Endodermal cell (in vitro differentiated cells): Measurements from ENCODE around the gene EMD. TPM values are rescaled to one million over a fixed set of nuclear protein-coding genes. Genes with fewer than 3 reads are reported as not detected.

Source experiments
- DNase-seq: peaks from one replicate; pipeline ENCODE4 v3.0.0-alpha.2; 2017
- H3K27ac ChIP-seq: 2 replicates; pipeline ENCODE4 v1.5.1; 2013; ENCODE audit warnings: mild to moderate bottlenecking, low read depth, low read length, moderate library complexity
- H3K27me3 ChIP-seq: 2 replicates; pipeline ENCODE4 v1.6.1; 2013; ENCODE audit warnings: mild to moderate bottlenecking, low read length, moderate library complexity; ENCODE audit not compliant: insufficient read depth, control insufficient read depth, poor library complexity, severe bottlenecking
- H3K36me3 ChIP-seq: 2 replicates; pipeline ENCODE4 v1.7.0; 2013; ENCODE audit warnings: mild to moderate bottlenecking, low read length, moderate library complexity; ENCODE audit not compliant: control insufficient read depth, insufficient read depth
- H3K4me1 ChIP-seq: one replicate; pipeline ENCODE4 v1.7.0; 2013; ENCODE audit warnings: low read length; ENCODE audit not compliant: control insufficient read depth, insufficient read depth
- H3K4me3 ChIP-seq: 2 replicates; pipeline ENCODE4 v1.5.1; 2013; ENCODE audit warnings: mild to moderate bottlenecking, low read length, moderate library complexity
- H3K9ac ChIP-seq: 2 replicates; pipeline ENCODE4 v1.6.1; 2013; ENCODE audit warnings: mild to moderate bottlenecking, low read length, moderate library complexity; ENCODE audit not compliant: poor library complexity, severe bottlenecking; ENCODE audit errors: extremely low read depth
- H3K9me3 ChIP-seq: 2 replicates; pipeline ENCODE4 v1.6.1; 2013; ENCODE audit warnings: mild to moderate bottlenecking, low read length, moderate library complexity; ENCODE audit not compliant: control insufficient read depth
- H3K27ac Mint-ChIP-seq: 2 replicates; pipeline ENCODE4 v1.8.0; 2020; ENCODE audit warnings: mixed read lengths
- H3K27me3 Mint-ChIP-seq: 2 replicates; pipeline ENCODE4 v1.8.0; 2021; ENCODE audit warnings: mild to moderate bottlenecking, mixed read lengths; ENCODE audit not compliant: insufficient read depth
- H3K36me3 Mint-ChIP-seq: 2 replicates; pipeline ENCODE4 v1.8.0; 2020; ENCODE audit warnings: low read depth, mixed read lengths
- H3K4me1 Mint-ChIP-seq: 2 replicates; pipeline ENCODE4 v1.8.0; 2020; ENCODE audit warnings: mixed read lengths
- H3K4me3 Mint-ChIP-seq: 2 replicates; pipeline ENCODE4 v1.8.0; 2020; ENCODE audit warnings: mild to moderate bottlenecking, moderate library complexity, mixed read lengths
- H3K9me3 Mint-ChIP-seq: 2 replicates; pipeline ENCODE4 v1.8.0; 2020; ENCODE audit warnings: mild to moderate bottlenecking, mixed read lengths
- CTCF ChIP-seq: fragments of 200-600 bp; sonication (generic); conservative IDR thresholded peaks from 2 replicates; pipeline ENCODE4 v1.5.0; 2021; ENCODE audit warnings: antibody characterized with exemption, mild to moderate bottlenecking
- WGBS, 2 experiments: methylation state at CpG; one replicate each; pipeline versions ENCODE4 v1.1.5 to v1.1.7; 2013; ENCODE audit warnings: missing lambda C conversion rate in 2 of 2, mixed read lengths in 1 of 2; ENCODE audit not compliant: insufficient coverage in 1 of 2, insufficient read length in 1 of 2; 5-methylcytosine and 5-hydroxymethylcytosine counted together
- total RNA-seq, 2 donors: library from RNA; stranded (reverse); fragmentation: NEBNext Ultra II Directional in 1 of 2; extraction: Animal tissue kit (Norgen Biotek cat#: 25700) in 1 of 2; gene quantifications; 2 replicates in 1 of 2; 3 replicates in 1 of 2; pipeline ENCODE4 v1.2.1, GENCODE V29; 2021

Gene EMD
- total RNA-seq, 2 donors from 2014 or later = 60.3 to 76.4 TPM

- peaks cover 24% of the 10 kb centered on the region for H3K36me3 Mint-ChIP-seq
- H3K4me3 Mint-ChIP-seq = peak overlapping the region; percentile 91
- no peaks in the 10 kb centered on the region for H3K4me1 ChIP-seq
- DNase-seq = peak; percentile 84
- H3K27me3 ChIP-seq = no peaks in the 10 kb centered on the region
- H3K27me3 Mint-ChIP-seq = no peaks in the 10 kb centered on the region
- H3K9me3 ChIP-seq = no peaks in the 10 kb centered on the region
- peak overlapping the region; percentile 99 for H3K9ac ChIP-seq
- peaks cover 22% of the 10 kb centered on the region for H3K36me3 ChIP-seq
- peaks cover 47% of the 10 kb centered on the region for H3K9me3 Mint-ChIP-seq
- TF ChIP-seq CTCF = no peak
- H3K27ac ChIP-seq = peak overlapping the region; percentile 99
- H3K4me3 ChIP-seq = peak overlapping the region; percentile 96
- WGBS, 2 experiments = 4 to 10% methylated on average over 10 to 48 of the region's 53 CpGs
- H3K4me1 Mint-ChIP-seq = peaks cover 5% of the 10 kb centered on the region
- peak overlapping the region; percentile 98 for H3K27ac Mint-ChIP-seq
These were observed 18.1 kb downstream of the EMD start for GRCh38 chrX:154396973-154397887.

GRCh38 chrX:154397888-154398667 lies 19.0 kb downstream of the EMD start, which contains the start of gene RPL10:
Gene RPL10 (plus strand): TSS chrX:154398377. CDS start chrX:154398520, 143 bp downstream.
- Mint-ChIP-seq H3K4me3 (peak within 1 kb of the TSS; percentile 91), H3K36me3 (peaks cover 24% of the 10 kb centered on the region), H3K27me3 (no peaks in the 10 kb centered on the region), H3K4me1 (peaks cover 5% of the 10 kb centered on the region), H3K27ac (peak within 1 kb of the TSS; percentile 98), H3K9me3 (peaks cover 54% of the 10 kb centered on the region)
- Histone ChIP-seq H3K27me3 (no peaks in the 10 kb centered on the region), H3K36me3 (peaks cover 22% of the 10 kb centered on the region), H3K9me3 (no peaks in the 10 kb centered on the region), H3K4me3 (peak within 1 kb of the TSS; percentile 96), H3K27ac (peak within 1 kb of the TSS; percentile 99), H3K4me1 (no peaks in the 10 kb centered on the region), H3K9ac (peak within 1 kb of the TSS; percentile 99)
- no peak for TF ChIP-seq CTCF
- 0% methylated on average over 6 to 69 of the region's 69 CpGs for WGBS, 2 experiments
- peak; percentile 95 for DNase-seq

GRCh38 chrX:154398668-154399526 lies 19.8 kb downstream of the EMD start:
- H3K36me3 Mint-ChIP-seq = peaks cover 24% of the 10 kb centered on the region
- Histone ChIP-seq H3K4me3 (peak overlapping the region; percentile 96), H3K9ac (peak overlapping the region; percentile 99), H3K9me3 (no peaks in the 10 kb centered on the region), H3K4me1 (no peaks in the 10 kb centered on the region), H3K27ac (peak overlapping the region; percentile 96), H3K36me3 (peaks cover 22% of the 10 kb centered on the region), H3K27me3 (no peaks in the 10 kb centered on the region)
- peak; percentile 86 for TF ChIP-seq CTCF
- H3K4me1 Mint-ChIP-seq = peaks cover 5% of the 10 kb centered on the region
- peak overlapping the region; percentile 91 for H3K4me3 Mint-ChIP-seq
- H3K27ac Mint-ChIP-seq = peak overlapping the region; percentile 98
- peaks cover 62% of the 10 kb centered on the region for H3K9me3 Mint-ChIP-seq
- 1 to 9% methylated on average over 10 to 49 of the region's 49 CpGs for WGBS, 2 experiments
- no peaks in the 10 kb centered on the region for H3K27me3 Mint-ChIP-seq
- peak; percentile 85 for DNase-seq
